Endothelial cell (in vitro differentiated cells): Measurements from ENCODE around the gene INPP4A. TPM values are rescaled to one million over a fixed set of nuclear protein-coding genes. Genes with fewer than 3 reads are reported as not detected.

Experiments
- DNase-seq: peaks from one replicate; pipeline ENCODE4 v3.0.0; 2021; ENCODE audit warnings: low spot score
- H3K27ac Mint-ChIP-seq: one replicate; pipeline ENCODE4 v1.8.0; 2021; ENCODE audit warnings: mixed read lengths, inconsistent platforms; ENCODE audit not compliant: unreplicated experiment
- H3K27me3 Mint-ChIP-seq: one replicate; pipeline ENCODE4 v1.8.0; 2021; ENCODE audit warnings: mild to moderate bottlenecking, moderate library complexity, mixed read lengths, inconsistent platforms; ENCODE audit not compliant: unreplicated experiment
- H3K36me3 Mint-ChIP-seq: one replicate; pipeline ENCODE4 v1.8.0; 2021; ENCODE audit warnings: mild to moderate bottlenecking, low read depth, mixed read lengths, inconsistent platforms; ENCODE audit not compliant: unreplicated experiment
- H3K4me1 Mint-ChIP-seq: one replicate; pipeline ENCODE4 v1.8.0; 2021; ENCODE audit warnings: mild to moderate bottlenecking, mixed read lengths, inconsistent platforms; ENCODE audit not compliant: unreplicated experiment
- H3K4me3 Mint-ChIP-seq: one replicate; pipeline ENCODE4 v1.8.0; 2021; ENCODE audit warnings: mild to moderate bottlenecking, mixed read lengths, inconsistent platforms; ENCODE audit not compliant: unreplicated experiment
- H3K9me3 Mint-ChIP-seq: one replicate; pipeline ENCODE4 v1.8.0; 2021; ENCODE audit warnings: mixed read lengths, inconsistent platforms; ENCODE audit not compliant: unreplicated experiment
- CTCF ChIP-seq: fragments of 200-600 bp; sonication (generic); IDR thresholded peaks from one replicate; pipeline ENCODE4 v1.5.0; 2021; ENCODE audit warnings: antibody characterized with exemption; ENCODE audit not compliant: unreplicated experiment
- total RNA-seq: library from RNA; stranded (reverse); fragmentation: NEBNext Ultra II Directional; extraction: Animal tissue kit (Norgen Biotek cat#: 25700); gene quantifications from one replicate; pipeline ENCODE4 v1.2.1, GENCODE V29; 2021; ENCODE audit not compliant: unreplicated experiment

Gene INPP4A
- total RNA-seq, 1 donor from 2014 or later, result 26.8 TPM

GRCh38 chr2:98559581-98559980, 114.9 kb downstream of the INPP4A start:
- no peaks in the 10 kb centered on the region for H3K9me3 Mint-ChIP-seq
- H3K27ac Mint-ChIP-seq, result no peak overlapping the region
- H3K36me3 Mint-ChIP-seq, result peaks cover 20% of the 10 kb centered on the region
- no peaks in the 10 kb centered on the region for H3K4me1 Mint-ChIP-seq
- TF ChIP-seq CTCF, result no peak
- no peak for DNase-seq
- H3K27me3 Mint-ChIP-seq, result no peaks in the 10 kb centered on the region
- H3K4me3 Mint-ChIP-seq, result no peak overlapping the region

GRCh38 chr2:98560256-98560771, 115.7 kb downstream of the INPP4A start:
- no peak for DNase-seq
- Mint-ChIP-seq H3K4me1 (no peaks in the 10 kb centered on the region), H3K4me3 (no peak overlapping the region), H3K36me3 (peaks cover 13% of the 10 kb centered on the region), H3K27ac (no peak overlapping the region), H3K27me3 (no peaks in the 10 kb centered on the region), H3K9me3 (no peaks in the 10 kb centered on the region)
- TF ChIP-seq CTCF, result no peak

- no peak overlapping the region for H3K4me3 Mint-ChIP-seq
- H3K36me3 Mint-ChIP-seq, result peaks cover 14% of the 10 kb centered on the region
- no peak for DNase-seq
- TF ChIP-seq CTCF, result no peak
- H3K9me3 Mint-ChIP-seq, result no peaks in the 10 kb centered on the region
- H3K27me3 Mint-ChIP-seq, result no peaks in the 10 kb centered on the region
- H3K4me1 Mint-ChIP-seq, result no peaks in the 10 kb centered on the region
- H3K27ac Mint-ChIP-seq, result no peak overlapping the region
These were observed 116.4 kb downstream of the INPP4A start for GRCh38 chr2:98561018-98561417.

GRCh38 chr2:98561902-98562695, 117.4 kb downstream of the INPP4A start:
- TF ChIP-seq CTCF, result no peak
- H3K4me1 Mint-ChIP-seq, result no peaks in the 10 kb centered on the region
- peaks cover 3% of the 10 kb centered on the region for H3K27me3 Mint-ChIP-seq

GRCh38 chr2:98563394-98563793, 118.7 kb downstream of the INPP4A start:
- H3K9me3 Mint-ChIP-seq, result no peaks in the 10 kb centered on the region
- H3K4me3 Mint-ChIP-seq, result no peak overlapping the region
- H3K4me1 Mint-ChIP-seq, result no peaks in the 10 kb centered on the region
- no peak overlapping the region for H3K27ac Mint-ChIP-seq
- peaks cover 24% of the 10 kb centered on the region for H3K36me3 Mint-ChIP-seq
- DNase-seq, result no peak
- no peak for TF ChIP-seq CTCF
- peaks cover 5% of the 10 kb centered on the region for H3K27me3 Mint-ChIP-seq

More at GRCh38 chr2:98561902-98562695, 117.4 kb downstream of the INPP4A start:
- H3K9me3 Mint-ChIP-seq, result no peaks in the 10 kb centered on the region
- H3K36me3 Mint-ChIP-seq, result peaks cover 20% of the 10 kb centered on the region
- no peak overlapping the region for H3K27ac Mint-ChIP-seq
- H3K4me3 Mint-ChIP-seq, result no peak overlapping the region
- no peak for DNase-seq
